HepG2 (cell line): ENCODE results near the gene IRX3.

Source experiments
- CTCF ChIP-seq: sonication (generic); formaldehyde crosslinking; IDR thresholded peaks from 2 replicates; pipeline ENCODE4 v1.5.0; 2020; ENCODE audit warnings: mild to moderate bottlenecking, missing genetic modification reagents, moderate library complexity
- JUND ChIP-seq: sonication (generic); formaldehyde crosslinking; IDR thresholded peaks from 2 replicates; pipeline ENCODE4 v1.8.0; 2022; ENCODE audit warnings: mild to moderate bottlenecking, missing genetic modification reagents
- MXI1 ChIP-seq: IDR thresholded peaks from 3 replicates; pipeline ENCODE4 v1.6.1; 2012; ENCODE audit warnings: low read depth, low read length, inconsistent platforms, borderline replicate concordance
- MZF1 ChIP-seq: sonication (generic); formaldehyde crosslinking; IDR thresholded peaks from 2 replicates; pipeline ENCODE4 v1.8.1; 2023; ENCODE audit warnings: mild to moderate bottlenecking, missing genetic modification reagents, borderline replicate concordance
- NR2F6 ChIP-seq, 2 experiments: IDR thresholded peaks; 2 replicates each; pipeline ENCODE4 v1.6.1; 2016; ENCODE audit warnings: antibody characterized with exemption in 1 of 2, mild to moderate bottlenecking in 1 of 2
- PRPF4 ChIP-seq: fragments of 200-400 bp; formaldehyde crosslinking; IDR thresholded peaks from 2 replicates; pipeline ENCODE4 v1.6.1; 2016; ENCODE audit warnings: low read length, low read depth; ENCODE audit not compliant: poor library complexity, severe bottlenecking
- SP1 ChIP-seq, 2 experiments: fragments of 450-650 bp in 1 of 2; sonication (generic) in 1 of 2; formaldehyde crosslinking in 1 of 2; IDR thresholded peaks; 2 replicates each; pipeline versions ENCODE4 v1.4.0 to v1.6.1; 2016 to 2020; ENCODE audit warnings: missing genetic modification reagents in 1 of 2
- SP4 ChIP-seq: sonication (generic); formaldehyde crosslinking; IDR thresholded peaks from 2 replicates; pipeline ENCODE4 v1.8.1; 2023; ENCODE audit warnings: mild to moderate bottlenecking, missing genetic modification reagents
- UBTF ChIP-seq: sonication (generic); formaldehyde crosslinking; IDR thresholded peaks from 2 replicates; pipeline ENCODE4 v1.4.0; 2020; ENCODE audit warnings: mild to moderate bottlenecking, missing genetic modification reagents
- ZFP36 ChIP-seq: fragments of 150-350 bp; IDR thresholded peaks from 2 replicates; pipeline ENCODE4 v1.6.1; 2018; ENCODE audit warnings: borderline replicate concordance, low read length, low read depth; ENCODE audit not compliant: partially characterized antibody
- ZNF263 ChIP-seq: sonication (generic); formaldehyde crosslinking; IDR thresholded peaks from 2 replicates; pipeline ENCODE4 v1.4.0; 2020; ENCODE audit warnings: missing genetic modification reagents
- ZNF660 ChIP-seq: sonication (generic); formaldehyde crosslinking; IDR thresholded peaks from 2 replicates; pipeline ENCODE4 v1.5.1; 2020; ENCODE audit warnings: mild to moderate bottlenecking, low read depth, missing genetic modification reagents, borderline replicate concordance
- TF ChIP-seq, protein P1 (sequence below): IDR thresholded peaks from 2 replicates; pipeline ENCODE4 v1.6.1; 2016; ENCODE audit warnings: missing compliant biosample characterization, missing genetic modification reagents, borderline replicate concordance

DNA sequence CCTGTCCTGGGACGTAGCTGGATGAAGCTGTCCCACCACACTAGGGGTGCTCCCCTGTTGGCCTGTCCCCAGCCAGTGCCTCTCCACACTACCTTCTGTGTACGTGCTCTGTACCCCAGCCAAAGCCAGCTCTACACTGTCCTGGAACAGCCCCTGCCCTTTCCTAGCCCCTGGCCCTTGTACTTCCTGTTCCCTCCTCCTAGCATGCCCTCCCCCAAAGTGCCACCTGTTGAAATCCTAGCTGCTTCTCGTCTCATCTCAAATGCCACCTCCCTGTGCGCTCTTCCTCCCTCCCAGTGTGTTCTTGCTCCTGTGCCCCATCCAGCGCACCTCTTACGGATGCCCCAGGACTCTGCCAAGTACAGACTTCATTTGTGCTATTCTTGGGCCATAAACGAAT is 33.5 kb downstream of the IRX3 start:
- TF ChIP-seq SP1 (IDR thresholded peaks at IDR 0.05) = no peak
- no peak for TF ChIP-seq SP1 (CRISPR knock-in tag; IDR thresholded peaks at IDR 0.05)
- TF ChIP-seq PRPF4 = no peak
- TF ChIP-seq CTCF (CRISPR knock-in tag) = no peak
- no peak for TF ChIP-seq MXI1
- TF ChIP-seq ZNF660 = no peak
- no peak for TF ChIP-seq MZF1
- TF ChIP-seq SP4 (CRISPR knock-in tag) = no peak
- TF ChIP-seq, protein P1, sequence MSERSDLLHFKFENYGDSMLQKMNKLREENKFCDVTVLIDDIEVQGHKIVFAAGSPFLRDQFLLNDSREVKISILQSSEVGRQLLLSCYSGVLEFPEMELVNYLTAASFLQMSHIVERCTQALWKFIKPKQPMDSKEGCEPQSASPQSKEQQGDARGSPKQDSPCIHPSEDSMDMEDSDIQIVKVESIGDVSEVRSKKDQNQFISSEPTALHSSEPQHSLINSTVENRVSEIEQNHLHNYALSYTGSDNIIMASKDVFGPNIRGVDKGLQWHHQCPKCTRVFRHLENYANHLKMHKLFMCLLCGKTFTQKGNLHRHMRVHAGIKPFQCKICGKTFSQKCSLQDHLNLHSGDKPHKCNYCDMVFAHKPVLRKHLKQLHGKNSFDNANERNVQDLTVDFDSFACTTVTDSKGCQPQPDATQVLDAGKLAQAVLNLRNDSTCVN (CRISPR knock-in tag) = no peak
- TF ChIP-seq ZNF263 (CRISPR knock-in tag) = no peak
- no peak for TF ChIP-seq ZFP36
- TF ChIP-seq JUND = no peak
- no peak for TF ChIP-seq UBTF
- no peak for TF ChIP-seq NR2F6 (IDR thresholded peaks at IDR 0.05)
- TF ChIP-seq NR2F6 (CRISPR knock-in tag; IDR thresholded peaks at IDR 0.05) = no peak
